ENCODE results near the gene UBAC2.
A peak's percentile ranks its signal among the peaks of the same experiment; 100 is the strongest.
"Not testable (repeated sequence)": the region's sequence is repeated elsewhere in the genome, so short reads cannot be mapped to it uniquely, and the experiment has no call there.

UBAC2 gene

DNA sequence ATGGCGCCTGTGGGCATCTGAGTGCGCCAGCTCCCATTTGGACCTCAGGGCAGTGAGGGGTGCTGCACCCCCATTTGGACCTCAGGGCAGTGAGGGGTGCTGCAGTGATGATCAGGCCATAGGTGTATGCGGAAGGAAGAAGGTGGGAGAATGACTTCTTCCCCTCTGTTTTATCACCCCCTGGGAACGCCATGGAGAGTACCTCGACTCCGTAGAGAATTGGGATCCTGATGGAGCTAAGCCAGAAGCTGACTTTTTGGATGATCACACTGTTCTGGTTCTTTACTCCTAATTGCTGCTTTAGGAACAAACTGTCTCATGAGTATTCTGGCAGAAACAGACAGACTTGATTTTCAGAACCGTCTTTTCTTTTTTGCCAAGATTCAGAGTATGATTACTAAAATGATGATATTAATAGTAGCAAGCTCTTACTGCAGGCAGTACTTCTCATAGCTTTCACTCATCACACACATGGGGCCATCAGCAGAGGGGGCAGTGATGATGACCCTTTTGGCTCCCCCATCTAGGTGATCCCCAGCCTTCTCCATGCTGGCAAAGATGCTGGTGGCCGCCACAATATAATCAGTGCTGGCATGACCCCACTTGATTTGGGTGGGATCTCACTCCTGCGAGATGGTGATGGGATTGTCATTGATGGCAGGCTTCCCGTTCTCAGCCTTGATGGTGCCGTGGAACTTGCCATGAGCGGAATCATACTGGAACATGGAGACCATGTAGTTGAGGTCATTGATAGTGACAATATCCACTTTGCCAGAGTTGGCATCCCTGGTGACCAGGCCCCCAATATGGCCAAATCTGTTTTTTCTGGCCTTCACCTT lies 10.3 kb upstream of the UBAC2 start:
- DNase-seq = no peak

DNA sequence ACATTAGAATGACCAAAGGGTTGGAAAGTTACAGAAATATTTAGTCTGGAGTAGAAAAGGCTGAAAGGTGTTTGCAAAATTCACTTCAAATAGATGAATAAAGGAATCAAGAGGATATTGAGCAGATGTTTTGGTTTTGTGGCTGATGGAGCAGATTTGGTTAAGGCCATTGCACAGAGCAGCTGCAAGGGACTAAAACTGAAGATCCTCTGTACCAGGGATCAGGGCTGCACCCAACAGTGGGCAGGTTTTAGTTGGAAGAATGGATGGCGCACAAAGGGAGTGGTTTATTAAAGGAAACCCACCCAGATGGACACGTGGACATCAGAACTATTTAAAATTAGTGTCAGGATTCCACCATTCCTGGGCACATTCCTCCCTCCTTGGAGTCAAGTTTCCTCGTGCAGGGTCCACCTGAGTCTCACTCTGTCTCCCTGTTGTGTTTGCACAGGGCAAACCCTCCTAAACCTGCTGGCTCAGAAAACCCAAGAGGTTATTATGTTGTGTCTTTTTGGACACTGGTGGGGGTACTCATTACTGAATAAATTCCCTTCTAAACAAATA lies 9.2 kb upstream of the UBAC2 start:
- no peak for DNase-seq

DNA sequence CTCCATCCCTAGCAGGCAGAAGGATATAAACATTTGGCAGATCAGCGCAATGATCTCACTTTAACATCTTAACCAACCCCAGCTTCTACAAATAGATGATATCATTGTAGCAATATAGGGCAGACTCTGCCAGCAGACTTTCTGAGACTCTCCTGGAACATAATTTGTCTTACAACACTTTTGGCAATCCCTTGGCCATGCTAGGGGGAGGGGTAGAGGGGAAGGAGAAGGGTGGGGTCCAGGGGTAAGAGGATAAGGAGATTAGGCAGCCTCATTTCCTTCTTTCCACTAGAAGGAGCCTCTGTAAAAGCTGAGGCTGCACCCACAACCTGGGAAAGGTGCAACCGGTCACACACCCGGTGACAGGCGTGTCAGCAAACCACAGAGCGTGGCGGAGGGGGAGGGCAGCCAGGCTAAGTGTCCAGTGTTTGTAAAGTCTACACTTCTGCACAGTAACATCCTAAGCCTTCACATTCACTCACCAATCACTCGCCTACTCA lies 8.7 kb upstream of the UBAC2 start:
- DNase-seq = no peak

DNA sequence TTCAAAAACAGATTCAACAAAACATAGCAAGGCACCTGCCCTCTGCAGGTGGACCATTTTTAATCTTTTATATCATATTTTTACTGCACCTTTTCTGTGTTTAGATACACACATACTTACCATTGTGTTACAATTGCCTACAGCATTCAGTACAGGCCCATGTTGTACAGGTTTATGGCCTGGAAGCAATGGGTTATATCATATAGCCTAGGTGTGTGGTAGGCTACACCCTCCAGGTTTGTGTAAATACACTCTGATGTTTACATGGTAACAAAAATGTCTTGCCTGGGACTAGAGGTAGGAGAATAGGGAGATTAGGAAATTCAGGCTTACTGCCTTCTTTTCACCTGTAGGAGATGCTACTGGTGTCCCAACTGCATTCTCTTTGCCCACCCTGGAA lies 8.2 kb upstream of the UBAC2 start:
- no peak for DNase-seq

DNA sequence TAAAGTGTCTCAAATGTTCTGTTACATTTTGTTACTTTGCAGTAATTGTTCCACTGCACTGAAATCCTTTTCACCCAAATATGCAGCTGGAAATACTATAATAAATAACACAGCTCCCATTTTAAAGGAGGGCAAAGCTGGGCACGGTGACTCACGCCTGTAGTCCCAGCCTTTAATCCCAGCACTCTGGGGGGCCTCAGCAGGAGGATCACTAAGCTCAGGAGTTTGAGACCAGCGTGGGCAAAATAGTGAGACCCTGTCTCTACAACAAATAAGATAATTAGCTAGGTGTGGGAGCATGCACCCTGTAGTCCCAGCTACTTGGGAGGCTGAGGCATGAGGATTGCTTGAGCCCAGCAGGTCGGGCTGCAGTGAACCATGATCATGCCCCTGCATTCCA lies 7.5 kb upstream of the UBAC2 start:
- no peak for DNase-seq

DNA sequence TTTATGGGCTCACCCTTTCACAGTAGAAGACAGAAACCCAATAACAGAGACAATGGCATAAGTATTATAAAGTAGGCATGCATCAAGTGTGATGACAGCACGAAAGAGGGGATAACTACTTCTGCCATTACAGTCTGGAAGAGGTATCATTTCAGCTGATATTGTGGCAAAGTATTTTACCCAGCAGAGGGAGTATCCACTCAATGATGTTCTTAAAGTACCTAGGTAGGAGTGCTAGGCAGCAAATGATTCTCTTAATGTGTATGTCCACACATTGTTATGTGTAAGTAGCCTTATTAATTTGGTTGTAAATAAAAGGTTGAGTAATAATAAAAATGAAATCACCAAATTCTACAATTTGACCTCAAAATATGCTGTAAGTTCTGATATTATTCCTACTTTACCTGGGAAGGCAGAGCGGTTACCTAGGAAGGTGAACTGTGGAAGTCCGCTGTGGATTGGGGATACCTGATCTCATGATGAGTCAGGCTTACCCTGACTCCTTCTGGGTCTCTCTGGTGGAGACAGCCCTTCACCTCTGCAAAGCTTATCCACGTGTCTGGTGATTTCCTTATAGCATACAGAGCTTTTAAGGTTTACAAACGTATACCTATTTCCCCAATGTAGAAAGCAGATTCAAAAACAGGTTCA lies 4.1 kb upstream of the UBAC2 start:
- DNase-seq = no peak

DNA sequence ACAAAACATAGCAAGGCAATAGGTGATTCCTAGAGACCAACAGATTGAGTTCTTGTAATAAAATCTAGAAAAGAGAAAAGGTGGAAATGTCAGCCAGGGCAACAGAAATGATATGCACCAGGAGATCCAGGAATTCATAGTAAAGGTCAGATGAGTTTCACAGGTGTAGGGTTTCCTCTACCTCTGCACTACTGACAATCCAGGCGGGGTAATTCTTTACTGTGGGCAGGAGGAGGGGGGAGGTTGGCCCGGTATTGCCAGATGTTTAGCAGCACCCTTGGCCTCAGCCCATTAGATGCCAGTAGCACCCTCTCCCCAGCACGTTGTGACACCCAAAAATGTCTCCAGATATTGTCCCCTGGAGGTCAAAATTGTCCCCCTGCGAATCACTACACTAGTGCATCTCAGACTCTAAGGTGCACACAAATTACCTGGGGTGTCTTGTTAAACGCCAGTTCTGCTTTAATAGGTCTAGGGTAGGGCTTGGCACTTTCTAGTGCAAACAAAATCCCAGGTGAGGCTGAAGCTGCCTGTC lies 3.5 kb upstream of the UBAC2 start:
- DNase-seq = no peak

DNA sequence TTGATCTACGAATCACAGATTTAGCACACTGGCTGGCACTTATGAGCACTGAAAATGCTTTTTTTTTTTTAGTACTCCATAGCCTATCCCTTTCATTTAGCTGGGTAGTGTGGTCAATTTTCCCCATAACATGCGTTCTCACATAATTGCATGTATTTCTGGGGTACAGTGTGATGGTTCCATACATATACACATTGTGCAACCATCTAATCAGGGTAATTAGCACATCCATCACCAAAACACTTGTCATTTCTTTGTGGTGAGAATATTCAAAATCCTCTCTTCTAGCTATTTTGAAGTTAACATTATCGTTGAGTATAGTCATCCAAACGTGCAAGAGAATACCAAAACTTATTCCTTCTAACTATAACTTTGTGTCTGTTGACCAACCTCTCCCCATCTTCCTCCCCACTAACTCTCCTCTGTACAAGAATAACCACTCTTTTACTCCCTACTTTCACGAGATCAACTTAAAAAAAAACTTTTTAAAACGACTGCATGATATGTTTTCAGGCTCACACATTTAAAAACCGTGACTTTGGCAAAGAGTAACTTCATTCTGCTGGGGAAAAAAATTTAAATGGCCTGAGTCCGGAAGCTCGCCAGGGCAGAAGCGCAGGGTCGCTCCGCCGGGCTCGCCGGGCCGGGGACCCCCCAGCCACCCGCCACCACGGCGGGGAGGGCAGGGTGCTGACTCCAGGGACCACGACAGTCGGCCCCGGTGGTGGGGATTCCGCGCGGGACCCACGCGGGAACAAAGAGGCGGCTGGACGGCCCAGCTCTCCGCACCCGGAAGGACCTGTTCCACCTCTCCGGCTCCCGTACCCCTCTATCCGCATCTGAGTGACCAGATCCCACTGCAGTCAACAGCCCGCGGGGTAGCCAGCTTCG lies 868 bp upstream of the UBAC2 start:
- DNase-seq = no peak

DNA sequence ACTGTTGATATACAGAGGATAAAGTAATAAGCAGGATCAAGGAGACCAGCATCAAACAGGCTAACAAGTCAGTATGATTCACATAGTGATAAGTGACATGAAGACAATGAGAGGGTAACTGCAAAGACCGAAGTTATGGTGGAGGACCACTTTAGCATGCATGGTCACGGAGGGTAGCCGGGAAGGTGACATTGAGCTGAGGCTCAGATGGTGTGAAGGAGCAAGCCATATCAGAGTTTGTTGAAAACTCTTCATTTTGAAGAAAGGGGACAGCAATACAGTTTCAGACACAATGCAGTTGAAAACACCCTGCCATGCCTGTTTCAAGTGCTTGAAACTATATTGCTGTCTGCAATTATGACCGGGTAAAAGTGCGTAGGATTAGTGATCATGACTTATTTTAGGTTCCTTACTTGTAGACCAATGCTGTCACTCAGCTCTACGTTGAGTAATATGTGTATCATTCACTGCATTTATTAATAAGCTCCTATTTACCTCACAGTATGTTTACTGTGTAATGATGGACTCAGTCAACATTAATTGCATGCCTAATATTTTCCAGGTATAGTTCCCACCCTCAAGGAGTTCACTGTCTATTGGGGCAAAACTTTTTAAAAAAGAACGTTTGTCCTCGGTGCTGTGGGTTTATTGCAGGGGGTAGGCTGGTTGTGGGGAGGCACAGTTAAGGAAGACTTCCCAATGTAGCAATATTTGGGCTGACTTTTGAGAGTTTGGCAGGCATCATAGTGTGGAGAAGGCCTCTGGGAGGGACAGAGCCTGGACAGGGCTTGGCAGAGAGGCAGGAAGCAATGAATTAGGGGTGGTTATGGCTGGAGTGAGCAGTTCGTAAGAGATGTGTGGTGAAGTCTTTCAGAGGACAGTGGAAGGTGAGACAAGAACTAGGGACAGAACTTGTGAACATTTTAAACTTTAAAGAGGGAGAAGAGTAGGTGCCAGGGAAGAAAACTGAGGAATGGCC lies 3.2 kb downstream of the UBAC2 start:
- no peak for DNase-seq

DNA sequence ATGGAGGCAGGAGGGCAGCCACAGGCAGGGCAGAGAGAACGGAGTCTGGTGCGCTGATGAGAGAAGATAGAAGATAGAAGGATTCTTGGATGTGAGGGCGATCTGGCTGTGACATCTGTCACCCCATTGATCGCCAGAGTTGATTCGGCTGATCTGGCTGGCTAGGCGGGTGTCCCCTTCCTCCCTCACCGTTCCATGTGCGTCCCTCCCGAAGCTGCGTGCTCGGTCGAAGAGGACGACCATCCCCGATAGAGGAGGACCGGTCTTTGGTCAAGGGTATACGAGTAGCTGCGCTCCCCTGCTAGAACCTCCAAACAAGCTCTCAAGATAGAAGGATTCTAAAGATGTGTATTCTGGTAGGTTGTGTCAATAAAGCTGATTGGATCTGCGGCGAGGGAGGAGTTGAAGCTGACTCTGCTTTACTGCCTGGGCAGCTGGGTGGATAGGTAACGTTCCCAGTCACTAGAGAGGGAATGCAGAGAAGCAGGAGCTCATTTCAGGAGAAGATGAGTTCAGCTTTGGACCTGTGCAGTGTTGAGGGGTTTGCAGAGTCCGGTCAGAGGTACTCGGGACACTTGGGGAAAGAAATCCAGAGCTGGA lies 5.1 kb downstream of the UBAC2 start:
- DNase-seq = no peak

DNA sequence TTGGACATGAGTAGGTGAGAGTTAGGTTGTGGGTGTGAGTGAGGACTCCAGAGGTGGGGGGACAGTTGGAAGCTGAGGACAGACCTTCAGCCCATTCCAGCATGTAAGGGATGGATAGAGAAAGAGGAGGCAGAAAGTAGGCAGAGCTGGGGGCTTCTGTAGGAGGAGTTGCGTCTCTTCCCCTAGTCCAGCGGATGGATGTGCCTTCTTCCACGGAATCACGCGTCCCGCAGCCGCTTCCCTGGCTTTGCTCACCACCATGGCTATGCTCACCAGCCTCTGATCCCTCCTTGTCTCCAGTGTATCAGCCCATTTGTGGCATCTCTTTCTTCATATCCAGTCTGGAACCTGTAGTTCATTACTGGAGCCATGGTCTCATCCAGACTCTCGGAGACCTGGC lies 5.6 kb downstream of the UBAC2 start:
- DNase-seq = no peak

DNA sequence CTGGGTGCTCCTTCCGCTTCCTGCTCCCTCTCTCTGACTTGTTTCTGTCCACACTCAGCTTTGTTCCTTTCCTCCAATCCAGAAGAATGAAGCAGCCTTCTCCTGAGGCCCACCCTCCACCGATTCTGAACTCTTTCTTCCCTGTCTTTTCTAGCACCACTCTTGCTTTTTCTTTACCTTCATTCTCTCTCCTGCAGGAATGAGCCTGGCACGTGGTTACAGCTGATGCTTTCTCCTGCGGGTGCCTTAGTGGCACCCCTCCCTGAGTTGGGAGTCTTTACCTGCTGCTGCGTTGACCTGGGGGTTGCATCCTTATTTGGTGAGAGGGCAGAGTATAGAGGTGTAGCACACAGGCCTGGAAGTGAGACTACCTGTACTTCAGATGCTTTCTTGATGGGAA lies 6.2 kb downstream of the UBAC2 start:
- DNase-seq = no peak

DNA sequence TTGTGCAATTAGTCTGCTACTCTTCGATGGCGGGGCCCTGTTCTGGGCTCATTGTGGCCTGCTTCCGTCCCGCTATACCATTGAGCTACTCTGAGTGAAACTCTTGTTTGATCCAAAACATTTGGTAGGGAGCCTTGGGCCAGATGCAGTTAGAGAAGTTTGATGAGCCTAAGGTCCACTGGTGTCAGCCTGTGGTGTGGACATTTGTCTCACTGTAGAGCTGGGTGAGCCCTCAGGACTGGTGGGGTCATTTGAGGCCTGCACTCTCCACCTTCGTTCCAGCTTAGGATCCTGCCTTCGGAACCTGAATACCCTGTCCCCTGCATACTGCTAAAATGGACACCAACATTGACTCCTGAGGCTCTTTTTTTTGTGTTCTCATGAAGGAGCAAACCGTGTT lies 6.9 kb downstream of the UBAC2 start:
- no peak for DNase-seq

DNA sequence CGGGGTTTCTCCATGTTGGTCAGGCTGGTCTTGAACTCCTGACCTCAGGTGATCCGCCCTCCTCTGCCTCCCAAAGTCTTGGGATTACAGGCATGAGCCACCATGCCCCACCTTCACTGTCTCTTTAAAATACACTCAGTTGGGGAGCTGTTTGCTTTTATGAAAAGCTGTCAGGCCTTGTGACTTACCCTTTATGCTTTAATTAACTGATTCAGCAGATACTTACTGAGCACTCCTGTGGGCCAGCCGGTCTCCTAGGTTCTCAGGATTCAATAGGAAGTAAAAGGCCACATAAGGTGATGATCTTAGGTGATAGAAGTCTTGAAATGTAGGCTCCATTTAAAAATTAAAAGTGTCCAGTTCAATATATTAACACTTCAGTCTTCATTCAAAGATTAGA lies 7.5 kb downstream of the UBAC2 start:
- DNase-seq = no peak

DNA sequence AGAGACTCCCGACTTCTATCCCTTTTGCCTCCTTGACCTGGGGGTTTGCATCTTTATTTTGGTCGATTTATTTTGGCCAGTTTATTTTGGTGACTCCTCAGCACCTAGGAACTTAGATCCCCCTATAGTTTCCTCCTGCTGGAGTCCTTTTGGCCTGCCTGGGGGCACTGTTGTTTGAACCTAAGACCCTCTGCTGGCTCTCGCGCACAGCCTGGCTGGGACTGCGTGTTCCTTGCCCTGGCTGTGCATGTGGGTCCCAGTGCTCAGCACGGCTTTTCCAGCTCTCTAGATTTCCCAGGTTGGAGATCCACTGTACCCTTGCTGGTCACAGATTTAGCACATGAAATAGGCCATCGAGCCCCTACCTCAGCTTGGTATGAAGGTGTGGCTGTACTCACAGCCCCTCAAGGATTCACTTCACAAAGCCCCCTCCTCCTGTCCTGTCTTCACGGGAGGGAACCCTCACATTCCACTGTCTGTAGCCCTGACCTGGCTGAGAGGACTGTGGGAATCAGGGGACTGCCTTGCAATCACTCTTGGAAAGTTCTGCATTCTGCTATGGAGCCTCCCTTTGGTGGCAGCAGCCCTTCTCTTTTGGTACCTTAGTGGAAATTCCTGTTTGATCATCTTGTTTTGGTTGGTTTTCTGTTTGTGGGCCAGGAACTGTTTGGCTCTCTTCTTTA lies 8.3 kb downstream of the UBAC2 start:
- no peak for DNase-seq

DNA sequence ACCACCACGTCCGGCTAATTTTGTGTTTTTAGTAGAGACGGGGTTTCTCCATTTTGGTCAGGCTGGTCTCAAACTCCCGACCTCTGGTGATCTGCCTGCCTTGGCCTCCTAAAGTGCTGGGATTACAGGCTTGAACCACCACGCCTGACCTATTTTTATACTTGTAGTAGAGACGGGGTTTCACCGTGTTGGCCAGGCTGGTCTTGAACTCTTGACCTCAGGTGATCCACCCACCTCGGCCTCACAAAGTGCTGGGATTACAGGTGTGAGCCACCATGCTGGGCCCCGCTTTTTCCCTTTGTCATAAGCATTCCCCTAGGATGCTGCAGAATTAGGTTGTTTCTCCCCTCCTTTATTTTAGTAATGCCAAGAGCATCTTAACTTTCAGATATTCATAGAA lies 10.0 kb downstream of the UBAC2 start:
- DNase-seq = not testable (repeated sequence)

DNA sequence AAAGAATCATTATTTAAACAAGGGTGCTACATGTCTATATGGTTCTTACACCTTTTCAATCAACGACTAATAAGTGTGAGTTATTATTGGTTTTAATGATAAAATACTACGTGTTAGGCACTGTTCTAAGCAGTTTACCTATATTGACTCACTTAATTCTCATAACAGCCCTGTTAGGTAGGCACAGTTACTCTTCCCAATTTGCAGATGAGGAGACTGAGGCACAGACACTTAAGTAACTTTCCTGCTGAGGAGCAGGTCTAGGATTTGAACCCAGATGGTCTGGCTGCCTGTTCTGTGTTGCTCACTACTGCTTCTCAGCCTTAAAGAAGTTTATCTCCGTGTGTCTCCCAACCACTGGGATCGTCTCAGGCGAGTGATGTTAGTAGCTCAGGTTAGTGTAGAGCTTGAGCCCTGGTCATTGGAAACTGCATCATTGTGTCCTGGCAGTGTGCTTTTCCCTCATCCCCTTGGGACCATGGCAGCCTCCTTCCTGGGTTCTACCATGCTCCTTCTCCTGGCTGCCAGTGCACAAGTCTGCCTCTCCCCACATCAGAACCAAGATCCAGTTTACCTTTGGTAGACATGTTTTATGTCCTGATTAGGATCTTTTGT lies 10.9 kb downstream of the UBAC2 start:
- no peak for DNase-seq

DNA sequence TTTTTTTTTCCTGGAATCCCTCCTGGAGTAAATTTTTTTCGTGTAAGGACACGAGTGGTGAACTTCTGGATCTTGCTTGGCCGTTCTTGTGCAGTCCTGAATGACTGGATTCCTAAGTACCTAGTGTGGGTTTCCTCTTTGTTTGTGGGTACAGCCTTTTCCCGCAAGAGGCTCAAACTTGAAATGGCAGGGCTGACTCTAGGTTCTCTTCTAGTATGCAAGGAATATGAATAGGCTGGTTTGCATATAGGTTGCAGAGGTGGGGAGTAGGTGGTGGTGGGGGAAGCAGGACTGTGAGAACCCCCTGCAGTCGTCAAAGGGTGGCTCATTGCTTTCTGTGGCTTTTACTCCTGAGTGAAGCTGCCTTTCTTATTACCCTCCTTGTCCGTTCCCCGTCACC lies 13.6 kb downstream of the UBAC2 start:
- peak; percentile 79 for DNase-seq

DNA sequence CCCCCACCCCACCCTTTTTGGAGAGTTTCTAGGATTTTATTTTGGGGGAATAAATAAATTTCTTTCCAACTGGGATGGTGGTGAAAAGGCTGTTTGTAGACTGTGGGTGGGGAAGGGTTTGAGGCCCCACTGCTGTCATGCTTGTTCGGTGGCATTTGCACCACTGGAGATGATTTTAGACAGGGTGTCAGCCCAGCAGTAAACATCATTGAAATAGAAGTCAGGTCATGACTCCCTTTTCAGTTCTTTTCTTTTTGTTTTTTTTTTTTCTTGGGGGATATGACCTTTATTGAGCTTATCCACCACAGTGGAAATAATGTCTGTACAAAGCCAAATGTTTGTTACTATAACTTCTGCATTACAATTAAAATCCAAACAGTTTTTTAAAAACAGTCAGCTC lies 14.1 kb downstream of the UBAC2 start:
- DNase-seq = no peak

DNA sequence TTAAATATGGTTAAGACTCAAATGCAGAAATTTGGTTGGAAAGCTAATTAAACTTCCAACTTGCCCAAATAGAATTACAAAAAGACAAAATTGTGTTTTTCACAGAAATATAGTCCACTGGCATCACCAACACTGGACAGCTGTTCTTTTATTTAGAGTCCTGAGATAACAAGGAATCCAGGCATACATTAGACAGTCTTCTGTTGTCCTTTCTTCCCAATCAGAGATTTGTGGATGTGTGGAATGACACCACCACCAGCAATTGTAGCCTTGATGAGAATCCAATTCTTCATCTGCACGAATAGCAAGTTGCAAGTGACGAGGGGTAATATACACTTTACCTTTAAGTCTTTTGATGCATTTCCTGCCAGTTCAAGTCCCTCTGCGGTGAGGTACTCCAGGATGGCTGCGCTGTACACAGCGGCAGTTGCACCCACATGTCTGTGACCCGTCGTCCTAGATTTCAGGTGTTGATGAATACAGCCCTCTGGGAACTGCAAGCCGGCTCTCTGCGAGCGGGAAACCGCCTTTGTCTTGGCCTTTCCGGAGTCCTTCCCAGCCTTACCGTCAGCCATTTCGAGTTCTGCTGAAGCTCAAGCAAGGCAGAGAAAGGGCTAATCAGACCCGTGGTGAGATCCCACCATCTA lies 14.7 kb downstream of the UBAC2 start:
- peak; percentile 71 for DNase-seq
